SH-SY5Y (cell line): ENCODE measurements around the gene CDNF.

Experiments used
- GATA2 ChIP-seq: IDR thresholded peaks from 2 replicates; pipeline ENCODE4 v1.6.1; 2011; ENCODE audit warnings: mild to moderate bottlenecking, low read depth, low read length
- GATA3 ChIP-seq: IDR thresholded peaks from 2 replicates; pipeline ENCODE4 v1.6.1; 2011; ENCODE audit warnings: low read depth, mild to moderate bottlenecking, low read length, moderate library complexity

GRCh38 chr10:14775656-14776055 is 62.2 kb downstream of the CDNF start:
- TF ChIP-seq GATA2 (no peak), GATA3 (no peak)
